GM18498 (cell line): ENCODE measurements around the gene ZSWIM3.

Experiments
- ATAC-seq: cut with Tn5 transposase; IDR thresholded peaks from one replicate; pipeline ENCODE4 v1.9.1; 2021; ENCODE audit warnings: mild to moderate bottlenecking, moderate library complexity; ENCODE audit not compliant: unreplicated experiment

ZSWIM3 gene

DNA sequence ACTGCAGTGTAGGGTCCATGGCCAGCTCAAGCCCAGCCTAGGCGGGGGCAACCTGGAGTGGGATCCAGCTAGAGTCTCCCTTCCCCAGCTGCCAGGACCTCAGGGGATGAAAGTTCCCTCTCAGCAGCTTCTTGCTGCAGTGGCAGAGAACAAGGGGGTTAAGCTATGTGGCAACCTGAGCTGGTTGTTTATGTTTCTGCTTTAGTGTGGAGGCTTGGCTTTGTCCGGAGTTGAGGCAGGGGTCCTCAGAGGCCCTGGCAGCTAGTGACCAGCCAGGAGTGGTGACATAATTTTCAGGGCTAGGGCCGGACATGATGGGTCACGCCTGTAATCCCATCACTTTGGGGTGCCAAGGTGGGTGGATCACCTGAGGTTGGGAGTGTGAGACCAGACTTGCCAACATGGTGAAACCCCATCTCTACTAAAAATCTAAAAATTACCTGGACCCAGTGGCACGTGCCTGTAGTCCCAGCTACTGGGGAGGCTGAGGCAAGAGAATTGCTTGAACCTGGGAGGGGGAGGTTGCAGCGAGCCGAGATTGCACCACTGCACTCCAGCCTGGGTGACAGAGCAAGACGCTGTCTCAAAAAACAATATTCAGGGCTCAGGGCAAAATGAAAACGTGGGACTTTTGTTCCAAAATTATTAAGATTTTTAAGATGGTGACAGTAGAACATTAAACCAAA, 68.5 kb downstream of the ZSWIM3 start:
- no peak for ATAC-seq

DNA sequence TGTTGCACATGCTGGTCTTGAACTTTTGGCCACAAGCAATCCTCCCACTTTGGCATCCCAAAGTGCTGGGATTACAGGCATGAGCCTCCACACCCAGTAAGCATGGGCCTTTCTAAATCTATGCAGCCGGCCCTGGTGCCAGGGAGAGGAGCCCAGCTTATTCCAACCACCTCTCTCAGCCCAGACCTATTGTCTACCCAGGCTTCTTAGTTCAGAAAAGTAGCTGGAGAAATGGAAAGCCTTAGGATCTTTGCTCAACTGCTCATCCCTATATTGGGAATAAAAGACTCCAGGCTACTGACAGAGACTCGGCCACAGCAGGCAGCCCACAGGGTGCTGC, 69.3 kb downstream of the ZSWIM3 start:
- no peak for ATAC-seq

DNA sequence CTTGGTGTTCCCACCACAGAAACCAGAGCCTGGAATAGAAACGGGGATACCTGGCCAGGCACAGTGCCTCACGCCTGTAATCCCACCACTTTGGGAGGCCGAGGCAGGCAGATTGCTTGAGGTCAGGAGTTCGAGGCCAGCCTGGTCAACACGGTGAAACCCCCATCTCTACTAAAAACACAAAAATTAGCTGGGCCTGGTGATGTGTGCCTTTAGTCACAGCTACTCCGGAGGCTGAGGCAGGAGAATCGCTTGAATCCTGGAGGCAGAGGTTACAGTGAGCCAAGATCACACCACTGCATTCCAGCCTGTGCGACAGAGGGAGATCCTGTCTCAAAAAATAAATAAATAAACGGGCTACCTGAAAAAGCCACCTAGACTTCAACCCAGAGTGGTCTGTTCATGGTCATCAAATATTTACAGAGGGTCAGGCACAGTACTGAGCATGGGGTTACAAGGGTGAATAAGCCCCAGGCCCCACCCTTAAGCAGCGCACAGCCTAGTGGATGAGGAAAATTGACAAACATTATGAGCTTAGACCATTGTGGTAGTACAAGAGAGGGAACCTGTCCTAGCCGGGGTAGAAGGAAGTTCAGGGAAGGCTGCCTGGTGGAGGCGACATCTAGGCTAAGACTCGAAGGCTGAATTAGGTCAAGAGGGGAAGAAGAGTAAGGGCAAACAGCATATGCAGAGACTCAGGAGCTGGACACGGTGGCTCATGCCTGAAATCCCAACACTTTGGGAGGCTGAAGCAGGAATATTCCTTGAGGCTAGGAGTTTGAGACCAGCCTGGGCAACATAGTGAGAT, 69.9 kb downstream of the ZSWIM3 start:
- no peak for ATAC-seq
